GM10266 (cell line): Measurements from ENCODE around the gene CGNL1.

Source experiments
- DNase-seq: peaks from one replicate; pipeline ENCODE4 v3.0.0; 2012; ENCODE audit errors: extremely low spot score
- TF ChIP-seq, protein P1 (sequence below): IDR thresholded peaks from 2 replicates; pipeline ENCODE4 v1.5.1; 2012; ENCODE audit warnings: mild to moderate bottlenecking, low read depth; ENCODE audit not compliant: control insufficient read depth, insufficient read depth; ENCODE audit errors: missing control alignments

CGNL1 gene

DNA sequence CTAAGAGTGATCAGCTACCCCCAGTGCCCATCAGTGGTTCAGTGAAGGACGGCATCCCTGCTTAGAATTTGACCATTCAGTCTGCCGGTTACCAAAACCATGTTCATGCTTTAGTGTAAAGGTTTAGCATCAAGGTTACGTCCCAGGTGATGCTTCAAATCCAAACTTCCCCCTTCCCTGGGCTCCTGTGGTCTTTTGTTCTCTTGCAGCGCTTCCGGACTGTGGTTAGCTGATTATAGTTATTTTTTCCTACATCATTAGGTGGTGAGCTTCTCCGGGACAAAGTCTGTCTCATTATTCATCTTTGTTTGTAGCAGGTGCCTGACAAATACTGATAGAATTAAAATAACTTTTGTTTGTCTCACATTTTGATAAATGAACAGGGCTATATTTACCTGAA, 187.1 kb downstream of the CGNL1 start:
- TF ChIP-seq, protein P1, sequence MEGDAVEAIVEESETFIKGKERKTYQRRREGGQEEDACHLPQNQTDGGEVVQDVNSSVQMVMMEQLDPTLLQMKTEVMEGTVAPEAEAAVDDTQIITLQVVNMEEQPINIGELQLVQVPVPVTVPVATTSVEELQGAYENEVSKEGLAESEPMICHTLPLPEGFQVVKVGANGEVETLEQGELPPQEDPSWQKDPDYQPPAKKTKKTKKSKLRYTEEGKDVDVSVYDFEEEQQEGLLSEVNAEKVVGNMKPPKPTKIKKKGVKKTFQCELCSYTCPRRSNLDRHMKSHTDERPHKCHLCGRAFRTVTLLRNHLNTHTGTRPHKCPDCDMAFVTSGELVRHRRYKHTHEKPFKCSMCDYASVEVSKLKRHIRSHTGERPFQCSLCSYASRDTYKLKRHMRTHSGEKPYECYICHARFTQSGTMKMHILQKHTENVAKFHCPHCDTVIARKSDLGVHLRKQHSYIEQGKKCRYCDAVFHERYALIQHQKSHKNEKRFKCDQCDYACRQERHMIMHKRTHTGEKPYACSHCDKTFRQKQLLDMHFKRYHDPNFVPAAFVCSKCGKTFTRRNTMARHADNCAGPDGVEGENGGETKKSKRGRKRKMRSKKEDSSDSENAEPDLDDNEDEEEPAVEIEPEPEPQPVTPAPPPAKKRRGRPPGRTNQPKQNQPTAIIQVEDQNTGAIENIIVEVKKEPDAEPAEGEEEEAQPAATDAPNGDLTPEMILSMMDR = no peak
- no peak for DNase-seq

DNA sequence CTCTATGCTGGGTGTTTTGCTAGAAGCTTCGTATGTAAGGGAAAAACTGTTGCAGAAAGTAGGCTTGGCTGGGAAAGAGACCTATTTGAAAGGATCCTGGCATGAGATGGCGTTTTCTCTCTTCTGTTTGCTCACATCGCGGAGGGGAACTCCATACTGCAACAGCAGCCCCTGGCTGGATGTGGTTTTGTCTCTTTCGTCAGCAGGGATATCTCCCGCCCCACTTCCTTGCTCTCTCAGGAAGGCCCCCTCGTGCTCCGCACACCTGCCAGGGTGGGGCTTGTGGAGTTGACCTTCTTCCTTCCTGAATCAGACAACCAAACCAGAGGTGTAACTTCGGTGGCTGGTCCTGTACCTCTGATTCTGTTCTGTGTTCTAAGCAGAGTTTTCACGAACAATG, 189.0 kb downstream of the CGNL1 start:
- TF ChIP-seq, protein P1 = no peak
- DNase-seq = no peak

DNA sequence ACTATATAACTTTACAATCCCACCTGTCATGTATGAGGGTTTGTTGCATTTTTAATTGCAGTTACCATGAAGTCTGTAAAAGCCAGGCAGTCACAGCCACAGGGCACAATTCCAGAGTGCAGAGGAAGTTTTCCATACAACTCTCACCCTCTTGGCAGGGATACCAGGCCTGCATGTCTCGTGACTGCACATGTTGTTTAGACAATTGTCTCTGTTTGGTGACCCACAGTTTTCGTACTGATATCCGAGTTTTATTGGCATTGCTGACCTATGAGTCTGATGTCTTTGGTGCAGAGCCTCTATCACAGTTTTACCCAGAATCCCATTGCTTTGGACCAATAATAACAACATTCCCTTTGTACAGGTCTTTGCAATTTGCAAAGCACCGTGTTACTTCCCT, 190.5 kb downstream of the CGNL1 start:
- TF ChIP-seq, protein P1 = no peak
- DNase-seq = no peak

DNA sequence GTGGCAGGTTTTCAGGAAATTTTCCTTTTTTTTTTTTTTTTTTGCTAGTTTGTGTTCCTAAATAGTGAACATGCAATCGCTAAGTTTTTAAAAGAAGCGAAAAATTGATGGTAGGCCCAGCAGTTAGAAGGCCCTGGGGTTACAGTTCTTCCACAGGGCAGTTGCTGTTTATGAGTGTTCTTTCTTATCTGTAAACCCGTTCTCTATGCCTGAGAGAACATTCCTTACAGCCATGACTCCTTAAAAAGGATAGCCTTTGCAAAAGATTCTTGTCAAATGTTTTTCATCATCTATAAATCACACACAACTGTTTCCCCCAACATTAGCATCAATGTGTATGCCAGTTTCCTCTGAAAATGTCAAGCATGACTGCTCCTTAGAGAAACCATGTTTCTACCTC, 191.6 kb downstream of the CGNL1 start:
- TF ChIP-seq, protein P1 = no peak
- DNase-seq = no peak

DNA sequence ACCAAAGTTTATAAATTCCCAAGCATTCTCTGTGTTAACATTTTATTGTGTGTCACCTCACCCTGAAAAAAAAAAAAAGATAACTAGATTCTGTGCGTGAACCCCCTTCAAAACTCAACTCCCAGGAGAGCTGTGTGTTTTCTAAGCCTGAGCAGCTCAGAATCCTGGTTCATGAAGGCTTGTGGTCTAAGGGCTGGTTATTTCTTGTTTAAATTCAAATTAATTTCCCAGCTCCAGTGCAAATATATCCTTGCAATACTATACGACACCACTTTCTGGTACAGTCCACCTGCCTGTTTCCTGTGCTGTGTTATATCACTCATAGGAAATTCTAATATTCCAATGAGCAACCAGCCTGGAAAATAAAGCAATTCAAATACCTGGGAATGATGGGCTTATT, 192.0 kb downstream of the CGNL1 start:
- TF ChIP-seq, protein P1 = no peak
- no peak for DNase-seq

DNA sequence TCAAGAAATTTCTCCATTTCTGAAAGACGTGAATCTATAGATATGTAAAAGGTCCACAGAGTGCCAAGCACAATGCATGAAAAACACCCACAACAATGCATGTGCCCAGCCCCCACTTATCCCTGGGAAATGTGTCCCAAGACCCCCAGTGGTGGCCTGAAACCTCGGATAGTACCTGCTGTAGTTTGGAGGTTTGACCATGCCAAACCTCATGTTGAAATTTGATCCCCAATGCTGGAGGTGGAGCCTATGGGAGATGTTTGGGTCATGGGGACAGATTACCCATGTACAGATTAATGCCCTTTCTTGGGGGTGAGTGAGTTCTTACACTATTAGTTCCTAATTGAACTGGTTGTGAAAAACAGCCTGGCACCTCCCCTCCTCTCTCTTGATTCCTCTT, 194.0 kb downstream of the CGNL1 start:
- no peak for DNase-seq
- TF ChIP-seq, protein P1 = no peak

DNA sequence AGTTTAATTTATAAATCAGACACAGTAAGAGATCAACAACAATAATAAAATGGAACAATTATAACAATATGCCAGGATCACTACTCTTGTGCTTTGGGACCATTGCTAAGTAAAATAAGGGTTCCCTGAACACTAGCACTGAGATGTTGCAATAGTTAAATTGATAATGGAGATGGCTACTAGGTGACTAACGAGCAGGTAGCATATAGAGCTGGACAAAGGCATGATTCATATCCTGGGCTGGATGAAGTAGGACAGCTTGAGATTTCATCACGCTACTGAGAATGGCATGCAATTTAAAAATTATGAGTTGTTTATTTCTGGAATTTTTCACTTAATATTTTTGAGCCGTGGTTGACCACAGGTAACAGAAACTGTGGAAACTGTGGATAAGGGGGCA, 194.7 kb downstream of the CGNL1 start:
- TF ChIP-seq, protein P1 = no peak
- no peak for DNase-seq

DNA sequence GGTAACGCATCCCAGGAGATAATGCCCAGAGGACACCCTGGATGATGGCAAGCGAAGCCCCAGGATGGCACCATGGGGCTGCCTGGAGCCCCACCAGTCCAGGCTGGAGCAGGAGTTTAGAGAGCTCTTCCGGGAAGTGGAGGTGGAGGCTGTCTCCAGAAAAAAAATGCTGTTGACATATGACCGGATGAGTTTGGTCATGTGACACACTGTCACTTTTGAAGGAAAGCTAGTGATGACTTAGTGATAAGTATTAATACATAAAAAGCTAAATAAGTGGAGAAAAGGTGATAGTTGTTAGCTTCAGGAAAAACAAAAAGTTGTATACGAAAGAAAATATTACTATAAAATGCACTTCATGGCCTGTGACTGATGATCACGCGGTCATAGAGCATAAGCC, 195.4 kb downstream of the CGNL1 start:
- TF ChIP-seq, protein P1 = no peak
- no peak for DNase-seq
